ENCODE measurements around the gene CEP128.

CEP128 gene

DNA sequence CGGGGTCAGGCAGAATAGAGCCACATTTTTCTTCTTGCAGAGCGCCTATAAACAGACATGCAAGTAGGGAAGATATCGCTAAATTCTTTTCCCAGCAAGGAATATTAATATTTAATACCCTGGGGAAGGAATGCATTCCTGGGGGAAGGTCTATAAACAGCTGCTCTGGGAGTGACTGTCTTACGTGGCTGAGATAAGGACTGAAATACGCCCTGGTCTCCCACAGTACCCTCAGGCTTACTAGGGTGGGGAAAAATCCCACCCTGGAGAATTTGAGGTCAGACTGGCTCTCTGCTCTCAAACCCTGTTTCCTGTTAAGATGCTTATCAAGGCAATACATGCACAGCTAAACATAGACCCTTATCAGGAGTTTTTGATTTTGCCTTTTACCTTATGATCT, 262.3 kb downstream of the CEP128 start:
- no peak overlapping the region for H3K4me2 ChIP-seq (ENCODE audit: low read length)

DNA sequence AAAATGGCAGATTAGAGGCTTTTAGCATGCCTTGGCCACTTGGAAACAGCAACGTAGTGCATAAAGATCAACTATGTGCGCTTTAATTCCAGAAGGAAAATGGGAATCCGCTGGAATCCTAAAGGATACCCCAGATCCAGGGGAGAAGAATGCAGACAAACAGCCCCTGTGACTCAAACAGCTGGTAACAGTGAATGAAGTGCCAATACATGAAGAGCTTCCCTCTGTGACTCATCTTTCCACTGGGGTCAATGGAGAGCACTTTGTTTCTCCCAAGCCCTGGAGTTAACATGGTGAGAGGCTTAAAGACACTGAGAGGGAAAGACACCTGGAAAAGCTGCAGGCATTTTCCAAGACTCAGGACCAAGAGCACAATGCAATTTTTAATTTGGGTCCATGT, 263.1 kb downstream of the CEP128 start:
- Histone ChIP-seq H2AFZ (ENCODE audit: low read depth, low read length) (no peak overlapping the region), H3K27me3 (ENCODE audit: low read depth, low read length) (no peaks in the 10 kb centered on the region), H3K9me3 (ENCODE audit: insufficient read depth, low read length) (0 out of 2 replicates have a peak, but pooled peaks cover 9% of the 10 kb centered on the region), H3K4me3 (ENCODE audit: low read length) (no peak overlapping the region), H3K79me2 (ENCODE audit: low read length) (no peaks in the 10 kb centered on the region), H3K36me3 (replicated peaks; ENCODE audit: low read depth, low read length) (peaks cover 7% of the 10 kb centered on the region), H3K9ac (ENCODE audit: low read length) (no peak overlapping the region), H3K4me1 (ENCODE audit: low read length) (no peaks in the 10 kb centered on the region), H3K27ac (ENCODE audit: low read length) (no peak overlapping the region), H3K4me2 (ENCODE audit: low read length) (no peak overlapping the region), H4K20me1 (ENCODE audit: insufficient read depth, low read length) (no peaks in the 10 kb centered on the region)
- TF ChIP-seq, protein P1, sequence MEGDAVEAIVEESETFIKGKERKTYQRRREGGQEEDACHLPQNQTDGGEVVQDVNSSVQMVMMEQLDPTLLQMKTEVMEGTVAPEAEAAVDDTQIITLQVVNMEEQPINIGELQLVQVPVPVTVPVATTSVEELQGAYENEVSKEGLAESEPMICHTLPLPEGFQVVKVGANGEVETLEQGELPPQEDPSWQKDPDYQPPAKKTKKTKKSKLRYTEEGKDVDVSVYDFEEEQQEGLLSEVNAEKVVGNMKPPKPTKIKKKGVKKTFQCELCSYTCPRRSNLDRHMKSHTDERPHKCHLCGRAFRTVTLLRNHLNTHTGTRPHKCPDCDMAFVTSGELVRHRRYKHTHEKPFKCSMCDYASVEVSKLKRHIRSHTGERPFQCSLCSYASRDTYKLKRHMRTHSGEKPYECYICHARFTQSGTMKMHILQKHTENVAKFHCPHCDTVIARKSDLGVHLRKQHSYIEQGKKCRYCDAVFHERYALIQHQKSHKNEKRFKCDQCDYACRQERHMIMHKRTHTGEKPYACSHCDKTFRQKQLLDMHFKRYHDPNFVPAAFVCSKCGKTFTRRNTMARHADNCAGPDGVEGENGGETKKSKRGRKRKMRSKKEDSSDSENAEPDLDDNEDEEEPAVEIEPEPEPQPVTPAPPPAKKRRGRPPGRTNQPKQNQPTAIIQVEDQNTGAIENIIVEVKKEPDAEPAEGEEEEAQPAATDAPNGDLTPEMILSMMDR (IDR thresholded peaks at IDR 0.05; ENCODE audit: low read depth, low read length) = no peak
- no peak for TF ChIP-seq EZH2phosphoT487 (IDR thresholded peaks at IDR 0.05; ENCODE audit: low read depth)

More for the DNA sequence above, 262.3 kb downstream of the CEP128 start:
- Histone ChIP-seq H3K36me3 (replicated peaks; ENCODE audit: low read depth, low read length) (peaks cover 7% of the 10 kb centered on the region), H4K20me1 (ENCODE audit: insufficient read depth, low read length) (no peaks in the 10 kb centered on the region), H3K9me3 (ENCODE audit: insufficient read depth, low read length) (0 out of 2 replicates have a peak, but pooled peaks cover 9% of the 10 kb centered on the region), H3K27me3 (ENCODE audit: low read depth, low read length) (no peaks in the 10 kb centered on the region), H3K27ac (ENCODE audit: low read length) (no peak overlapping the region), H3K4me1 (ENCODE audit: low read length) (no peaks in the 10 kb centered on the region), H3K79me2 (ENCODE audit: low read length) (no peaks in the 10 kb centered on the region), H3K4me3 (ENCODE audit: low read length) (no peak overlapping the region), H3K9ac (ENCODE audit: low read length) (no peak overlapping the region), H2AFZ (ENCODE audit: low read depth, low read length) (no peak overlapping the region)
- TF ChIP-seq, protein P1 (IDR thresholded peaks at IDR 0.05; ENCODE audit: low read depth, low read length) = no peak

DNA sequence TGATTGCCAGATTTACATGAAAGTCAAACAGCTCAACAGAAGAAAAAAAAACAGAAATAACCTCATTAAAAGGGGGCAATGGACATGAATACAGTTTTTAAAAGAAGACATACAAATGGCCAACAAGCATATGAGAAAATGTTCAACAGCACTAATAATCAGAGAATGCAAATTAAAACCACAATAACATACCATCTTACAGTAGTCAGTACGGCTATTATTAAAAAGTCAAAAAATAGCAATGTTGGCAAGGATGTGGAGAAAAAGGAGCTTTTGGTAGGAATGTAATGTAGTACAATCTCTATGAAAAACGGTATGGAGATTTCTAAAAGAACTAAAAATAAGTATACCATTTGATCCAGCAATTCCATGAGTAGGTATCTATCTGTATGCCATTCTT, 272.1 kb downstream of the CEP128 start:
- Histone ChIP-seq H4K20me1 (ENCODE audit: insufficient read depth, low read length) (no peaks in the 10 kb centered on the region), H3K9ac (ENCODE audit: low read length) (no peak overlapping the region), H3K4me2 (ENCODE audit: low read length) (no peak overlapping the region), H3K27ac (ENCODE audit: low read length) (no peak overlapping the region), H3K4me1 (ENCODE audit: low read length) (peaks cover 13% of the 10 kb centered on the region), H3K9me3 (ENCODE audit: insufficient read depth, low read length) (no peaks in the 10 kb centered on the region), H2AFZ (ENCODE audit: low read depth, low read length) (no peak overlapping the region), H3K27me3 (ENCODE audit: low read depth, low read length) (no peaks in the 10 kb centered on the region), H3K79me2 (ENCODE audit: low read length) (no peaks in the 10 kb centered on the region), H3K4me3 (ENCODE audit: low read length) (no peak overlapping the region), H3K36me3 (replicated peaks; ENCODE audit: low read depth, low read length) (no peaks in the 10 kb centered on the region)
- TF ChIP-seq EZH2phosphoT487 (IDR thresholded peaks at IDR 0.05; ENCODE audit: low read depth) = no peak
- TF ChIP-seq, protein P1 (IDR thresholded peaks at IDR 0.05; ENCODE audit: low read depth, low read length) = no peak

DNA sequence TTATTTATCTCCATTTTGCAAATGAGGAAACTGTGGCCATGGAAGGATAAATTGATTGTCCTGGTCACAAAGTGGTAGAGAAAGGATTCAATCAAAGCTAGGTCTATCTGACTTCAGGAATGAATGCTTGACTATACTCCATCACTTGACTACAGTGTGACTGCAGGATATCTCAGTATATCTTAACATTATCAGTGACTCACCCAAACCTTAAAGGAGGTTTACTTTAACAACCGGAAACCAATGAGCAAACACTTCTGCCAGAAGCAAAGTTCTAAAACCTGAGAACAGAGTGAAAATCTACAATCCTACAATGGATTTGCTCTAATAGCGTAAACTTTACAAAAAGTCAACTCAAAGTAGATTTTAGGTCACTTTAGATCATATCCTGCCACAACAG, 277.0 kb downstream of the CEP128 start:
- no peak overlapping the region for H3K27ac ChIP-seq (ENCODE audit: low read length)
- H3K4me1 ChIP-seq (ENCODE audit: low read length) = peaks cover 10% of the 10 kb centered on the region
- no peak overlapping the region for H3K4me2 ChIP-seq (ENCODE audit: low read length)
- H4K20me1 ChIP-seq (ENCODE audit: insufficient read depth, low read length) = no peaks in the 10 kb centered on the region
- H3K27me3 ChIP-seq (ENCODE audit: low read depth, low read length) = no peaks in the 10 kb centered on the region
- H3K9ac ChIP-seq (ENCODE audit: low read length) = no peak overlapping the region
- no peaks in the 10 kb centered on the region for H3K79me2 ChIP-seq (ENCODE audit: low read length)
- no peaks in the 10 kb centered on the region for H3K36me3 ChIP-seq (replicated peaks; ENCODE audit: low read depth, low read length)
- TF ChIP-seq EZH2phosphoT487 (IDR thresholded peaks at IDR 0.05; ENCODE audit: low read depth) = no peak
- TF ChIP-seq, protein P1 (IDR thresholded peaks at IDR 0.05; ENCODE audit: low read depth, low read length) = no peak
- no peak overlapping the region for H3K4me3 ChIP-seq (ENCODE audit: low read length)
- no peak overlapping the region for H2AFZ ChIP-seq (ENCODE audit: low read depth, low read length)
- no peaks in the 10 kb centered on the region for H3K9me3 ChIP-seq (ENCODE audit: insufficient read depth, low read length)
